Skeletal muscle tissue (tissue), 4 donors: Measurements from ENCODE around the gene CTPS1. TPM values are rescaled to one million over a fixed set of nuclear protein-coding genes. Genes with fewer than 3 reads are reported as not detected.

Experiments used
- H3K27ac ChIP-seq: one replicate; pipeline ENCODE4 v1.7.0; 2013; ENCODE audit warnings: mild to moderate bottlenecking, low read depth, low read length, inconsistent platforms
- H3K27me3 ChIP-seq, 3 donors: one replicate each; pipeline ENCODE4 v1.7.0; 2013; ENCODE audit warnings: low read length in 3 of 3; ENCODE audit not compliant: control insufficient read depth in 3 of 3, insufficient read depth in 3 of 3
- H3K36me3 ChIP-seq, 3 donors: one replicate each; pipeline ENCODE4 v1.7.0; 2013; ENCODE audit warnings: low read length in 3 of 3; ENCODE audit not compliant: control insufficient read depth in 3 of 3, insufficient read depth in 3 of 3
- H3K4me1 ChIP-seq, 3 donors: one replicate each; pipeline ENCODE4 v1.7.0; 2013; ENCODE audit warnings: low read length in 3 of 3, mild to moderate bottlenecking in 3 of 3; ENCODE audit not compliant: control insufficient read depth in 3 of 3, insufficient read depth in 3 of 3
- H3K4me3 ChIP-seq, 3 donors: one replicate each; pipeline ENCODE4 v1.7.0; 2013; ENCODE audit warnings: low read length in 3 of 3
- H3K9ac ChIP-seq, 3 donors: one replicate each; pipeline ENCODE4 v1.7.0; 2013; ENCODE audit warnings: low read length in 3 of 3, mild to moderate bottlenecking in 3 of 3, moderate library complexity in 2 of 3, low read depth in 1 of 3
- H3K9me3 ChIP-seq, 3 donors: one replicate each; pipeline ENCODE4 v1.7.0; 2013; ENCODE audit warnings: low read length in 3 of 3; ENCODE audit not compliant: control insufficient read depth in 3 of 3
- total RNA-seq: library from RNA; depleted of rRNA; stranded (reverse); fragments of >200 nt; gene quantifications from one replicate; pipeline ENCODE4 v1.2.3, GENCODE V29; 2014
- donor health status: Osteomylitis.

The CTPS1 gene
- total RNA-seq, 1 donor from 2014 or later: 16.2 TPM

GRCh38 chr1:41006942-41007865 lies 27.7 kb downstream of the CTPS1 start:
- Histone ChIP-seq H3K9me3 (no peaks in the 10 kb centered on the region), H3K4me3 (no peak overlapping the region), H3K36me3 (peaks cover 41 to 64% (median 41%) of the 10 kb centered on the region in 3 donors), H3K9ac (no peak overlapping the region), H3K4me1 (peaks cover 8 to 12% (median 11%) of the 10 kb centered on the region in 3 donors), H3K27me3 (no peaks in the 10 kb centered on the region), H3K27ac (no peak overlapping the region)

GRCh38 chr1:41009466-41009865 lies 30.0 kb downstream of the CTPS1 start:
- no peak overlapping the region for H3K4me3 ChIP-seq
- peaks cover 37 to 58% (median 40%) of the 10 kb centered on the region in 3 donors for H3K36me3 ChIP-seq
- H3K9me3 ChIP-seq: no peaks in the 10 kb centered on the region
- no peaks in the 10 kb centered on the region for H3K27me3 ChIP-seq
- H3K27ac ChIP-seq: no peak overlapping the region
- H3K4me1 ChIP-seq: peaks cover 0 to 4% (median 2%) of the 10 kb centered on the region in 3 donors
- no peak overlapping the region for H3K9ac ChIP-seq

GRCh38 chr1:41010345-41010744 lies 30.8 kb downstream of the CTPS1 start:
- Histone ChIP-seq H3K9ac (no peak overlapping the region), H3K27me3 (no peaks in the 10 kb centered on the region), H3K36me3 (peaks cover 37 to 58% (median 40%) of the 10 kb centered on the region in 3 donors), H3K4me3 (no peak overlapping the region), H3K9me3 (no peaks in the 10 kb centered on the region), H3K4me1 (peaks cover 0 to 7% (median 4%) of the 10 kb centered on the region in 3 donors), H3K27ac (no peak overlapping the region)

DNA sequence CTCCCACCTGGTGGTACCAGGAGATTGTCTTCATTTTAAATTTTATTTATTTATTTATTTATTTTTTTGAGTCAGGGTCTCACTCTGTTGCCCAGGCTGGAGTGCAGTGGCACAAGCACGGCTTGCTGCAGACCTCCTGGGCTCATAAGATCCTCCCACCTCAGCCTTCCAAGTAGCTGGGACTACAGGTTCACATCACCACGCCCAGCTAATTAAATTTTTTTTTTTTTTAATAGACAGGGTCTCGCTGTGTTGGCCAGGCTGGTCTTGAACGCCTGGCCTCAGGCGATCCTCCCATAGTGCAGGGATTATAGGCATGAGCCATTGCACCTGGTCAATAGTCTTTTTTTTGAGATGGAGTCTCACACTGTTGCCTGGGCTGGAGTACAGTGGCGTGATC lies 33.5 kb downstream of the CTPS1 start:
- Histone ChIP-seq H3K4me3 (no peak overlapping the region), H3K27ac (no peak overlapping the region)

DNA sequence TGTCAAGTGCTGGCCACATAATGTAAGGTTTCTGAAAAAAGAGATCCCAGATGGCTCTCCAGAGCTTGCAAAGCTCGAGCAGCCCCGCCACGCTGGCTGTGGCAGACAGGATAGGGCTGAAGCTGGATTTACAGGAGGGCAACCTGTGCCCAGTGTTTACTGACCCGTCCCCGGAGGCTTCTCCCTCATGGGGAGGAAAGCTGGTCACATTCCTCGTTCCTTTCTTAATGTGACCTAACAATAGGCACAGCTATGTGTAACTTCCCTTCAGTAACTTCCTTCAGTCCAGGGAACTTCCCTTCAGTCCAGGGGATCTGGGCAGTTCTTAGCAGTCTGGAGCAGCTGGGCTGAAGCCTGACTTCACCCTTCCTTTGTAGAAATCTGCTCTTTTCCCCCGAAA lies 34.3 kb downstream of the CTPS1 start:
- H3K36me3 ChIP-seq: peaks cover 23 to 35% (median 24%) of the 10 kb centered on the region in 3 donors
- H3K27ac ChIP-seq: no peak overlapping the region
- no peaks in the 10 kb centered on the region for H3K27me3 ChIP-seq
- peaks cover 0 to 14% (median 4%) of the 10 kb centered on the region in 3 donors for H3K4me1 ChIP-seq
- H3K9me3 ChIP-seq: no peaks in the 10 kb centered on the region
- no peak overlapping the region for H3K4me3 ChIP-seq
- no peak overlapping the region for H3K9ac ChIP-seq

More for the DNA sequence above, 33.5 kb downstream of the CTPS1 start:
- H3K4me1 ChIP-seq: peaks cover 0 to 14% (median 4%) of the 10 kb centered on the region in 3 donors
- H3K27me3 ChIP-seq: no peaks in the 10 kb centered on the region
- no peak overlapping the region for H3K9ac ChIP-seq
- no peaks in the 10 kb centered on the region for H3K9me3 ChIP-seq
- H3K36me3 ChIP-seq: peaks cover 26 to 42% (median 31%) of the 10 kb centered on the region in 3 donors

DNA sequence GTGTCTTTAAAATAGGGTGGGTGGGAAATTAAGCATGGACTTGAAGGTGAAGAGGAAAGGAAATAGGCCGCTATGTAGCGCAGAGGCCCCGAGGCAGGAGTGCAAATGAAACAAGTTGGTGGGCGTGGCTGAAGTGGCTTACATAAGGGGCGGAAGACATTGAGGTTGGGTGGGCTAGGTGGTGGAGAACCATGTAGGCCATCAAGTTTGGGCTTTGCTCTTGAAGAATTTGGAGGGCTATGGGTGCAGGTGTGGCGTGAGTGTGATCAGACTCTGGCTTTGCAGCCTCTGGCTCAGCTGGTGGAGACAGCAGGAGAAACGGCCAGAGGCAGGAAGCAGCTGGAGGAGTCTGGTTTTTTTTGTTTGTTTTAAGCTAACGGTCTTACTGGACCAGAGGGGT lies 35.4 kb downstream of the CTPS1 start:
- H3K36me3 ChIP-seq: peaks cover 14 to 25% (median 16%) of the 10 kb centered on the region in 3 donors
- H3K9me3 ChIP-seq: no peaks in the 10 kb centered on the region
- H3K4me3 ChIP-seq: no peak overlapping the region
- H3K9ac ChIP-seq: no peak overlapping the region
- H3K27ac ChIP-seq: no peak overlapping the region
- peaks cover 0 to 14% (median 4%) of the 10 kb centered on the region in 3 donors for H3K4me1 ChIP-seq
- no peaks in the 10 kb centered on the region for H3K27me3 ChIP-seq

- H3K36me3 ChIP-seq: peaks cover 9 to 20% (median 13%) of the 10 kb centered on the region in 3 donors
- H3K9me3 ChIP-seq: no peaks in the 10 kb centered on the region
- no peaks in the 10 kb centered on the region for H3K27me3 ChIP-seq
- no peak overlapping the region for H3K9ac ChIP-seq
- no peak overlapping the region for H3K4me3 ChIP-seq
- peaks cover 0 to 14% (median 4%) of the 10 kb centered on the region in 3 donors for H3K4me1 ChIP-seq
- no peak overlapping the region for H3K27ac ChIP-seq
Measured at GRCh38 chr1:41015281-41015896, 35.9 kb downstream of the CTPS1 start.

DNA sequence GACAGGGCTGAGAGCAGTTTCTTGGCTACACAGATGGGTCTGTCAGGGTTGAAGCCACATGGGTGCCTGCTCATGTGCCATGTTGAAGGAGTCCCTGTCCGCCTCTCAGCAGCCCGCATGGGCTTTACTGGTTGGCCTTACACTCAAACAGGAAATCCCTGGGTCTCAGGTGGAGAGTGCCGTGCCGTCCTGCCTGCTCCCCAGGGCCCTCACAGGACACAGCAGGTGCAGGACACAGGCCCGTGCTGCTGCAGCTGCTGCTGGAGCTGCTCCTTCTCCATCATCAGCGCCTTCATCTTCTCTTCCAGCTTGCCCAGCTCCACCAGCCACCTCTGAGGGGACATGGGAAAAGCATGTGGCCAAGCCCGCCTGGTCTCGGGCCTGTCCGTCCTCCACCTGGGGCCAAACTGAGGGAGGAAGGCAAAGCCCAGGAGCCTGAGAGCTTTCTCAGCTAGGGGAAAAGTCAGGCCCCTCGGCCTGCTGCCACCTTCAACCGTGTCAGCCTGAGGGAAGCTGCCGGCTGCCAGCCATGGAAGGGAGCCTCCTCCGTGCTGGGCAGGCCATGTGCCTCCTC lies 36.5 kb downstream of the CTPS1 start:
- H3K9ac ChIP-seq: no peak overlapping the region
- peaks cover 0 to 14% (median 4%) of the 10 kb centered on the region in 3 donors for H3K4me1 ChIP-seq
- no peaks in the 10 kb centered on the region for H3K27me3 ChIP-seq
- H3K4me3 ChIP-seq: no peak overlapping the region
- no peaks in the 10 kb centered on the region for H3K9me3 ChIP-seq
- H3K36me3 ChIP-seq: peaks cover 4 to 15% (median 10%) of the 10 kb centered on the region in 3 donors
- H3K27ac ChIP-seq: no peak overlapping the region

DNA sequence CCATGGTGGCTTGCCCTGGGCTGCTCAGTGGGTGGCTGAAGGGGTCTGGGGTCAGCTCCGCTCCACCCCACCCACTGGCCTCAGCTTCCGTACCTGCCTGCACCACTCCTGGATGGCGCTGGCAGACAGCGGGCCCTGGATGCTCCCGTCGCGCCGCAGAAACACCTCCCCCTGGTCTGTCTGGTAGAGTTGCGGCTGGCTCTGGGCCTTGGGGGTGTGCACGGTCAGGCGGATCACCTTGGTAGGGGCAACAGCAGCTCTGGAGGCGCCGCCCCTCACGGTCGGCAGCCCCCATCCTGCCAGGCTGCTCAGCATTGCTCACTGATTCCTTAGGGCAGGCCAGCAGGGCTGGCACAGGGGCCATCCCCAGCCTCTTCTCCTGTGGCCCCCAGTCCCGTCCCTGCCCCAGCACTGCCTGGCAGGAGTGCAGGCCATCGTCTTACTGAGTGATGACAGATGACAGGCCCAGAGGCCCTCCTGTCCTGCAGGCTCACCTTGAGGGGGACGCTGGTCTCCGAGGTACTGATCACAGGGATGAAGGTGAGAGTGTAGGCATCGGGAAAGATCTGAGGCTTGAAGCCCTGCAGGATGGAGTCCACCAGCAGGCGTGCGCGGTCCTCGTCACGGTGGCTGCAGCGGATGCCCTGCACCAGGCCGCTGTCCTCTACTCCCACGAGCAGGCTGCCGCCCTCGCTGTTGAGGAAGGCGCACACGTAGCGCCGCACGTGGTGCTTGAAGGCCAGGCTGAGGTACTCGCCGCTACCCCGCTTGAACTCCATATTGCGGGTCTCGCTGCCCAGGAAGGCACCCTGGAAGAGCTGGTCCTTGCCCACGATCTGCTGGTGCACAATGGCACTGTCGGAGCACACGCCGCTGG lies 37.9 kb downstream of the CTPS1 start:
- Histone ChIP-seq H3K9me3 (no peaks in the 10 kb centered on the region), H3K4me1 (peaks cover 0 to 20% (median 9%) of the 10 kb centered on the region in 3 donors), H3K27me3 (no peaks in the 10 kb centered on the region), H3K9ac (no peak overlapping the region), H3K27ac (no peak overlapping the region), H3K4me3 (no peak overlapping the region), H3K36me3 (peaks cover 2 to 5% (median 4%) of the 10 kb centered on the region in 3 donors)
